ENCODE results near the gene ZNF324B.
"Not testable (repeated sequence)": the region's sequence is repeated elsewhere in the genome, so short reads cannot be mapped to it uniquely, and the experiment has no call there.

ZNF324B gene

GRCh38 chr19:58479736-58480480, 28.5 kb downstream of the ZNF324B start:
- DNase-seq (ENCODE audit: low read depth in 2 of 3, low spot score in 2 of 3): no peak

DNA sequence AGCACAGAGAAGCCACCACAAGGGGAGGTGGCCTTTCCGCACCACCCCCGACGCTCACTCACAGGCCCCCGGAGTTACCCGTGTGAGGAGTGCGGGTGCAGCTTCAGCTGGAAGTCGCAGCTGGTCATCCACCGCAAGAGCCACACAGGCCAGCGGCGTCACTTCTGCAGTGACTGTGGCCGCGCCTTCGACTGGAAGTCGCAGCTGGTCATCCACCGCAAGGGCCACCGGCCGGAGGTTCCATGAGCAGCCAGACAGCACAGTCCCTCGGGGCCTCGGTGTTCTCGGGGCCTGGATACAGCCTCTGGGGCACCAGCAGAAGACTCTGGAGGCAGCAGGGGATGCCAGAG, 29.0 kb downstream of the ZNF324B start:
- no peak for DNase-seq (ENCODE audit: low read depth in 2 of 3, low spot score in 2 of 3)

DNA sequence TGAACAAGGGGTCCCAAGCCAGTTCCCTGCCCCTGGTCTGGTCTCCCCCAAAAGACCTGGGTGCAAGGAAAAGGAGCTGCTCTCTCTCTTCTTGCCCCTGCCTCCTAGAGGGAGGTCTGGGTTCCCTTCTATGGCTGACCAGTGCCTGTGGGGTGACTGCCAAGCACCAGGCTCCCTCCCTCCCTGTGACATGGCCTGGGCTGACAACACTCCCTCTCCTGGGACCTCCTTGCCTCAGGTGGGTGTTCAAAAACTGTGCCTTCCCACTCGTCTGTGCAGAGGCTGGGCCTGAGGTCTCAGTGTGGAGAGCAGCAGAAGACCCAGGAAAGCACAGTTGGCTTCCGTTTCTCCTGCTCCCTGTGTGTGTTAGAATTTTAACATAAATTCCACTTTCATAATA, 29.4 kb downstream of the ZNF324B start:
- no peak for DNase-seq (ENCODE audit: low read depth in 2 of 3, low spot score in 2 of 3)

DNA sequence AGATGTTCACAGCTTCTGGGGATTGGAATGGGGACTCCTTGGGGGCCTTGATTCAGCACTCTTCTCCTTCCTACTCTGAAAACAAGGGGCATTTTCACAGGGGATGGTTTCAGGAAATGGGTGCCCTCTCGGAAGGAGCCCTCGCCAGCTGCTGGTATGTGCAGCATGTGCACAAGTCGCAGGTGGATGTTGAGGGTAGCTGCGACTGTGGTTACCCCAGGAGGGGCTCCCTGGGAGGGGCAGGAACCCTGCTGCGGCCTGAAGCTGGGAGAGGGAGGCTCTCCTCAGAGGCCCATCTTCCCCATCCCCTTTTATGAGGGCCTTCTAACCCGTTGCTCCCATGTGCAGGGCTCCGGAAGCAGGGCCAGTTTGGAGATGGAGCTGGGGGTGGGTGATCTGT, 30.9 kb downstream of the ZNF324B start:
- no peak for DNase-seq (ENCODE audit: low read depth in 2 of 3, low spot score in 2 of 3)

- DNase-seq (ENCODE audit: low read depth in 2 of 3, low spot score in 2 of 3): no peak
Observed at GRCh38 chr19:58483776-58484175, 32.4 kb downstream of the ZNF324B start.

- DNase-seq (ENCODE audit: low read depth in 2 of 3, low spot score in 2 of 3): not testable (repeated sequence)
Observed at GRCh38 chr19:58484349-58484748, 32.9 kb downstream of the ZNF324B start.

GRCh38 chr19:58491393-58491792, 40.0 kb downstream of the ZNF324B start:
- DNase-seq (ENCODE audit: low read depth in 2 of 3, low spot score in 2 of 3): no peak

DNA sequence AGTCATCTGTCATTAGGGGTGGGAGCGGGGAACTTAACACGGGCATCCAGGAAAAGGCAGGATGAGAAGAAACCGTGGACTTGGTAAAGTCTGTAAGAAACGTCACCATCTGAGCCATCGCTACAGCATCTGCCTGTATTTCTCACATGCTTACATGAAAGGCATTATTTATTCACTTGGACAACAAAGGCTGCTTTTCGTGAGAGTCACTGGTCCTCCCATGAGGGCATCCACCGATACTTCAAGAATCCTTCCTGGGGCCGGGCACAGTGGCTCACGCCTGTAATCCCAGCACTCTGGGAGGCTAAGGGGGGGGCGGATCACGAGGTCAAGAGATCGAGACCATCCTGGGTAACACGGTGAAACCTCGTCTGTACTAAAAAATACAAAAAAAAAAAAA, 40.8 kb downstream of the ZNF324B start:
- no peak for DNase-seq (ENCODE audit: low read depth in 2 of 3, low spot score in 2 of 3)

- no peak for DNase-seq (ENCODE audit: low read depth in 2 of 3, low spot score in 2 of 3)
Observed at GRCh38 chr19:58497634-58498170, 46.3 kb downstream of the ZNF324B start.

- no peak for DNase-seq (ENCODE audit: low read depth in 2 of 3, low spot score in 2 of 3)
Observed at GRCh38 chr19:58498316-58499020, 47.0 kb downstream of the ZNF324B start.

- peak; percentile 96 to 98 (median 97) for DNase-seq (ENCODE audit: low read depth in 2 of 3, low spot score in 2 of 3)
Observed at GRCh38 chr19:58499021-58499927, 47.9 kb downstream of the ZNF324B start.

DNA sequence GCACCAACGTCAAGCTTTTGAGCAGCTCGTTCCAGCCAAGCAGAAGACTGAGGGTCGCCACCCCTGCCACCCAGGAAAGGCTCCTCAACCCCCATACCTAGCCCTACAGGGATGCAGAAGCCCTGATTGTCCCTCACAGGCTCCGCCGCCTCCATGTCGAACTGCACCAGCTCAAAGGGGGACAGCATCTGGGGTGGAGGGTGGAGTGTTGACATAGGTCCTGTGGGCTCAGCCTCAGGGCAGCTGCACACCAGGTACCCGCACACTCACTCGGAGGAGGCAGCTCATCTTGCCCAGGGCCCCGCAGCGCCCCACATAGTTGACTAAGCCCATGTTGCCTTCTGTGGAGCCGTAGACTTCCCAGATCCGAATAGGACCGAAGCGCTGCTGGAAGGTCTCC, 48.8 kb downstream of the ZNF324B start:
- DNase-seq (ENCODE audit: low read depth in 2 of 3, low spot score in 2 of 3): no peak
